Transverse colon (tissue), 4 donors: ENCODE data around the gene HPCAL1. TPM values are rescaled to one million over a fixed set of nuclear protein-coding genes. Genes with fewer than 3 reads are reported as not detected.

Experiments used
- DNase-seq: peaks from one replicate; pipeline ENCODE4 v3.0.0-alpha.2; 2019
- H3K27ac ChIP-seq, 4 donors: fragments of 200-600 bp; sonication (generic); 2 replicates each; pipeline ENCODE4 v1.5.1; 2016 to 2018; ENCODE audit warnings: inconsistent platforms in 4 of 4
- H3K27me3 ChIP-seq: fragments of 200-600 bp; sonication (generic); 2 replicates; pipeline ENCODE4 v1.5.1; 2017; ENCODE audit warnings: inconsistent platforms
- H3K36me3 ChIP-seq, 4 donors: fragments of 200-600 bp; sonication (generic); 2 replicates each; pipeline ENCODE4 v1.5.1; 2017 to 2019; ENCODE audit warnings: inconsistent platforms in 4 of 4
- H3K4me1 ChIP-seq, 4 donors: fragments of 200-600 bp; sonication (generic); 2 replicates each; pipeline ENCODE4 v1.5.1; 2017 to 2020; ENCODE audit warnings: inconsistent platforms in 4 of 4
- H3K4me3 ChIP-seq, 4 donors: fragments of 200-600 bp; sonication (generic); 1 replicate in 1 of 4; 2 replicates in 3 of 4; pipeline versions ENCODE4 v1.5.1 to v1.6.1; 2017 to 2019; ENCODE audit warnings: inconsistent platforms in 4 of 4
- H3K9me3 ChIP-seq, 2 donors: fragments of 200-600 bp; sonication (generic); 2 replicates each; pipeline ENCODE4 v1.5.1; 2017 to 2019; ENCODE audit warnings: inconsistent platforms in 2 of 2
- CTCF ChIP-seq, 5 experiments: fragments of 200-600 bp in 3 of 5; fragments of 450-650 bp in 2 of 5; sonication (generic) in 3 of 5; IDR thresholded peaks; 1 replicate in 2 of 5; 2 replicates in 3 of 5; pipeline ENCODE4 v1.5.1; 2016 to 2017; ENCODE audit warnings: antibody characterized with exemption in 5 of 5, inconsistent platforms in 3 of 5, mild to moderate bottlenecking in 2 of 5, moderate library complexity in 1 of 5
- EP300 ChIP-seq: sonication (generic); formaldehyde crosslinking; IDR thresholded peaks from one replicate; pipeline ENCODE4 v1.6.1; 2017; ENCODE audit warnings: antibody characterized with exemption, low read depth
- POLR2A ChIP-seq: fragments of 450-650 bp; IDR thresholded peaks from one replicate; pipeline ENCODE4 v1.6.1; 2016; ENCODE audit warnings: antibody characterized with exemption, mild to moderate bottlenecking, moderate library complexity
- POLR2AphosphoS5 ChIP-seq, 3 donors: sonication (generic); formaldehyde crosslinking; IDR thresholded peaks; one replicate each; pipeline ENCODE4 v1.6.1; 2016; ENCODE audit warnings: antibody characterized with exemption in 3 of 3
- WGBS, 2 donors: methylation state at CpG; one replicate each; pipeline ENCODE4 v1.1.5; 2018; ENCODE audit warnings: low coverage in 1 of 2; 5-methylcytosine and 5-hydroxymethylcytosine counted together
- in situ Hi-C, 4 donors: fragments of 200-750 bp; cut with MboI; loops; one replicate each; pipeline versions ENCODE4 v1.15.0 to v1.15.1; 2017; ENCODE audit warnings: low sequenced_read_pairs in 3 of 4, low pct_ligation_motif_present in 1 of 4, low pct_unique_long_range_greater_than_20kb in 1 of 4
- intact Hi-C: fragments of 100-400 bp; cut with DNase I; formaldehyde crosslinking; loops from one replicate; pipeline ENCODE4 v1.15.1; 2023; ENCODE audit warnings: low total_unique reads
- total RNA-seq, 4 donors: library from RNA; depleted of rRNA; stranded (reverse); fragments of >200 nt; gene quantifications; one replicate each; pipeline ENCODE4 v1.1.0, GENCODE V29; 2016

The HPCAL1 gene
- total RNA-seq, 4 donors from 2014 or later, result 88.9 to 221 (median 129) TPM

- in situ Hi-C loops, result loop anchor here in 1 of 4 donors (25.0 kb wide), 1 partner anchor 137 kb away; no protein-coding TSS in a partner anchor
- Histone ChIP-seq H3K4me1 (peaks cover 0 to 22% (median 15%) of the 10 kb centered on the region in 4 donors), H3K4me3 (no peak overlapping the region), H3K9me3 (no peaks in the 10 kb centered on the region), H3K36me3 (no peaks in the 10 kb centered on the region), H3K27ac (no peak overlapping the region), H3K27me3 (no peaks in the 10 kb centered on the region)
- intact Hi-C loops, result no loop called here
- WGBS, 2 donors, result 82 to 92% methylated on average over 8 to 15 of the region's 15 CpGs
- no peak for DNase-seq
- no peak for TF ChIP-seq POLR2A
- TF ChIP-seq EP300, result no peak
- no peak for TF ChIP-seq POLR2AphosphoS5 (IDR thresholded peaks at IDR 0.05)
- no peak for TF ChIP-seq CTCF (IDR thresholded peaks at IDR 0.05)
Measured at GRCh38 chr2:10274983-10275802, 27.5 kb upstream of the HPCAL1 start.

GRCh38 chr2:10276481-10277292, 26.0 kb upstream of the HPCAL1 start:
- intact Hi-C loops, result no loop called here

GRCh38 chr2:10277293-10278028, 25.2 kb upstream of the HPCAL1 start:
- intact Hi-C loops, result no loop called here
- peak overlapping the region in 1 of 4 donors; percentile 12 for H3K27ac ChIP-seq

More at GRCh38 chr2:10276481-10277292, 26.0 kb upstream of the HPCAL1 start:
- TF ChIP-seq POLR2A (no peak), EP300 (no peak), CTCF (IDR thresholded peaks at IDR 0.05) (no peak), POLR2AphosphoS5 (IDR thresholded peaks at IDR 0.05) (no peak)
- no peaks in the 10 kb centered on the region for H3K9me3 ChIP-seq
- DNase-seq, result no peak
- no peaks in the 10 kb centered on the region for H3K36me3 ChIP-seq
- H3K4me3 ChIP-seq, result no peak overlapping the region
- WGBS, 2 donors, result 84 to 100% methylated on average over 4 to 23 of the region's 23 CpGs
- H3K27me3 ChIP-seq, result no peaks in the 10 kb centered on the region
- no peak overlapping the region for H3K27ac ChIP-seq
- in situ Hi-C loops, result loop anchor here in 1 of 4 donors (25.0 kb wide), 1 partner anchor 136 kb away; no protein-coding TSS in a partner anchor
- H3K4me1 ChIP-seq, result peaks cover 0 to 13% (median 8%) of the 10 kb centered on the region in 4 donors

More at GRCh38 chr2:10277293-10278028, 25.2 kb upstream of the HPCAL1 start:
- in situ Hi-C loops, result loop anchor here in 1 of 4 donors (25.0 kb wide), 1 partner anchor 135 kb away; no protein-coding TSS in a partner anchor
- 83 to 91% methylated on average over 6 to 26 of the region's 26 CpGs for WGBS, 2 donors
- H3K9me3 ChIP-seq, result no peaks in the 10 kb centered on the region
- TF ChIP-seq CTCF (IDR thresholded peaks at IDR 0.05) (no peak), POLR2AphosphoS5 (IDR thresholded peaks at IDR 0.05) (no peak), POLR2A (no peak), EP300 (no peak)
- no peaks in the 10 kb centered on the region for H3K27me3 ChIP-seq
- no peak for DNase-seq
- no peaks in the 10 kb centered on the region for H3K36me3 ChIP-seq
- H3K4me1 ChIP-seq, result peaks cover 0 to 13% (median 8%) of the 10 kb centered on the region in 4 donors
- no peak overlapping the region for H3K4me3 ChIP-seq
